K562 (cell line): ENCODE results near the gene TRIM24. TPM values are rescaled to one million over a fixed set of nuclear protein-coding genes. Genes with fewer than 3 reads are reported as not detected.

ENCODE experiments used
- ATAC-seq: fragments of 200-7000 bp; cut with Tn5 transposase; 3 replicates; pipeline ENCODE4 v1.9.1; 2020; ENCODE audit warnings: moderate library complexity
- BruUV-seq: library from RNA; stranded (reverse); fragments of 400-500 nt; replicated peaks from 2 replicates; lab custom pipeline; 2021; lab: Mats Ljungman, UMichigan
- CTCF ChIA-PET: fragments of 300-600 bp; formaldehyde crosslinking; extraction: SDS; loops from one replicate; lab custom pipeline; 2021; ENCODE audit warnings: low intra/inter-chr PET ratio; lab: Yijun Ruan, JAX
- POLR2A ChIA-PET: fragments of 300-600, 350-650 bp; sonication (Branson Sonifier 250); formaldehyde crosslinking; extraction: SDS; loops from one replicate; lab custom pipeline; 2021; ENCODE audit warnings: antibody characterized with exemption, inconsistent platforms; lab: Yijun Ruan, JAX
- DNase-seq, 4 experiments: peaks; one replicate each; pipeline versions ENCODE4 v3.0.0 to v3.0.0-alpha.2; 2011 to 2018; ENCODE audit warnings: low spot score in 3 of 4, mixed read lengths in 3 of 4; ENCODE audit errors: extremely low read depth in 1 of 4
- FAIRE-seq: peaks from 2 replicates; lab custom pipeline; 2011; peaks lifted over from hg19 to GRCh38; lab: Jason Lieb, UNC
- H2AFZ ChIP-seq: 2 replicates; pipeline ENCODE4 v1.6.0; 2011; ENCODE audit warnings: low read depth, low read length, control low read depth, inconsistent platforms
- H3K27ac ChIP-seq: fragments of 200-600 bp; 3 replicates; pipeline ENCODE4 v1.8.0; 2011; ENCODE audit warnings: low read depth, mild to moderate bottlenecking, control low read depth, inconsistent platforms, low read length, moderate library complexity, mixed read lengths; ENCODE audit errors: extremely low read depth
- H3K27me3 ChIP-seq, 2 experiments: fragments of 300-600 bp in 1 of 2; 2 replicates in 1 of 2; 3 replicates in 1 of 2; pipeline versions ENCODE4 v1.6.0 to v1.8.0; 2011; ENCODE audit warnings: inconsistent platforms in 2 of 2, low read length in 2 of 2, mild to moderate bottlenecking in 1 of 2, mixed read lengths in 1 of 2, moderate library complexity in 1 of 2; ENCODE audit not compliant: control insufficient read depth in 2 of 2, insufficient read depth in 2 of 2
- H3K36me3 ChIP-seq: fragments of 300-600 bp; 3 replicates; pipeline ENCODE4 v1.8.0; 2011; ENCODE audit warnings: mild to moderate bottlenecking, low read length, inconsistent platforms; ENCODE audit not compliant: control insufficient read depth, insufficient read depth
- H3K4me1 ChIP-seq, 2 experiments: fragments of 200-600 bp in 1 of 2; replicated peaks in 1 of 2; 2 replicates in 1 of 2; 3 replicates in 1 of 2; pipeline versions ENCODE4 v1.5.1 to v1.8.0; 2011; ENCODE audit warnings: inconsistent platforms in 2 of 2, low read length in 2 of 2, mild to moderate bottlenecking in 1 of 2, mixed read lengths in 1 of 2, moderate library complexity in 1 of 2; ENCODE audit not compliant: control insufficient read depth in 2 of 2, insufficient read depth in 2 of 2
- H3K4me2 ChIP-seq: 2 replicates; pipeline ENCODE4 v1.6.1; 2011; ENCODE audit warnings: low read length, control low read depth, inconsistent platforms, mixed read lengths; ENCODE audit not compliant: insufficient read depth
- H3K4me3 ChIP-seq: fragments of 200-600 bp; sonication (generic), shearing (Covaris generic); 2 replicates; pipeline ENCODE4 v1.5.1; 2016; ENCODE audit warnings: control low read depth, inconsistent platforms
- H3K79me2 ChIP-seq: fragments of 200-600 bp; 3 replicates; pipeline ENCODE4 v1.8.0; 2011; ENCODE audit warnings: low read length, inconsistent platforms; ENCODE audit not compliant: control insufficient read depth, insufficient read depth
- H3K9ac ChIP-seq, 2 experiments: 2 replicates each; pipeline versions ENCODE4 v1.6.0 to v1.6.1; 2011; ENCODE audit warnings: low read depth in 2 of 2, low read length in 2 of 2, control low read depth in 1 of 2, inconsistent platforms in 1 of 2, mild to moderate bottlenecking in 1 of 2, mixed read lengths in 1 of 2; ENCODE audit not compliant: insufficient read depth in 1 of 2
- H3K9me1 ChIP-seq: one replicate; pipeline ENCODE4 v1.6.0; 2011; ENCODE audit warnings: inconsistent platforms, mild to moderate bottlenecking, low read length, moderate library complexity; ENCODE audit not compliant: control insufficient read depth, insufficient read depth
- H3K9me3 ChIP-seq: replicated peaks from 2 replicates; pipeline ENCODE4 v1.5.1; 2011; ENCODE audit warnings: low read depth, low read length, inconsistent platforms; ENCODE audit not compliant: control insufficient read depth, insufficient read depth
- H4K20me1 ChIP-seq: replicated peaks from 2 replicates; pipeline ENCODE4 v1.6.1; 2011; ENCODE audit warnings: low read length, inconsistent platforms, mixed read lengths; ENCODE audit not compliant: control insufficient read depth, insufficient read depth
- CEBPB ChIP-seq: fragments of 450-650 bp; IDR thresholded peaks from 2 replicates; pipeline ENCODE4 v1.6.1; 2016; ENCODE audit warnings: missing genetic modification characterization, missing compliant biosample characterization
- GATAD2B ChIP-seq: fragments of 450-650 bp; IDR thresholded peaks from 2 replicates; pipeline ENCODE4 v1.6.1; 2017; ENCODE audit warnings: mild to moderate bottlenecking, borderline replicate concordance
- HNRNPK ChIP-seq: fragments of 200-400 bp; formaldehyde crosslinking; IDR thresholded peaks from one replicate; pipeline ENCODE4 v1.6.1; 2018; ENCODE audit warnings: mild to moderate bottlenecking, low read depth, low read length; ENCODE audit not compliant: poor library complexity, severe bottlenecking
- NFE2 ChIP-seq: IDR thresholded peaks from 2 replicates; pipeline ENCODE4 v1.6.1; 2014; ENCODE audit warnings: antibody characterized with exemption, low read depth
- OTX1 ChIP-seq: fragments of 450-650 bp; formaldehyde crosslinking; IDR thresholded peaks from 2 replicates; pipeline ENCODE4 v1.4.0; 2022; ENCODE audit warnings: mild to moderate bottlenecking
- POLR3A ChIP-seq: IDR thresholded peaks from 2 replicates; pipeline ENCODE4 v1.6.1; 2011; ENCODE audit warnings: borderline replicate concordance, mild to moderate bottlenecking, moderate library complexity; ENCODE audit not compliant: insufficient read length, insufficient read depth; ENCODE audit errors: extremely low read depth
- RFX1 ChIP-seq: fragments of 450-650 bp; IDR thresholded peaks from 2 replicates; pipeline ENCODE4 v1.6.1; 2016; ENCODE audit warnings: mild to moderate bottlenecking, moderate library complexity
- TBL1XR1 ChIP-seq, 2 experiments: IDR thresholded peaks; 2 replicates each; pipeline ENCODE4 v1.6.1; 2012; ENCODE audit warnings: improper control_type of control experiment in 2 of 2, low read length in 2 of 2, mild to moderate bottlenecking in 1 of 2
- ZNF217 ChIP-seq: sonication (generic); formaldehyde crosslinking; IDR thresholded peaks from 2 replicates; pipeline ENCODE4 v1.8.0; 2022; ENCODE audit warnings: mild to moderate bottlenecking, missing genetic modification reagents
- WGBS: fragments of 100-300 bp; shearing (Covaris generic); methylation state at CpG from one replicate; pipeline ENCODE4 v1.1.6; 2016; ENCODE audit warnings: low coverage, mixed read lengths; ENCODE audit not compliant: insufficient coverage; ENCODE audit errors: missing lambda C conversion rate; 5-methylcytosine and 5-hydroxymethylcytosine counted together
- in situ Hi-C: fragments of 300-500 bp; cut with MboI; formaldehyde crosslinking; loops from 4 replicates; pipeline ENCODE4 v1.15.0; 2018; ENCODE audit warnings: inconsistent platforms, mixed read lengths
- intact Hi-C: fragments of 100-400 bp; cut with micrococcal nuclease; formaldehyde crosslinking; loops from 2 replicates; pipeline ENCODE4 v1.14.2; 2022
- polyA plus RNA-seq, 8 experiments: library from polyadenylated mRNA; depleted of rRNA in 4 of 8; stranded (reverse) in 5 of 8; unstranded in 3 of 8; fragments of >200 nt; fragmentation: Nextera tagmentation in 2 of 8; fragmentation: Illumina TruSeq in 1 of 8; extraction: Ambion mirVana in 2 of 8; extraction: Trizol in 1 of 8; gene quantifications; 2 replicates each; pipeline versions ENCODE4 v1.2.1 to v1.2.3, GENCODE V29; 2011 to 2014; ENCODE audit warnings: inconsistent platforms in 1 of 8, missing spikeins in 1 of 8
- total RNA-seq, 7 experiments: library from RNA; depleted of rRNA in 6 of 7; stranded (reverse); fragments of >200 nt in 6 of 7; fragmentation: Illumina TruSeq in 2 of 7; extraction: Trizol in 2 of 7; gene quantifications; 2 replicates each; pipeline versions ENCODE4 v1.2.1 to v1.2.3, GENCODE V29; 2011 to 2021; ENCODE audit warnings: low replicate concordance in 1 of 7

Gene TRIM24
- total and polyA plus RNA-seq, 9 of the 15 experiments (the other 6 are each of a cell fraction or from before 2014, with no cell fraction given): 13.4 to 74.0 (median 41.7) TPM

GRCh38 chr7:138436388-138436787 is 23.7 kb upstream of the TRIM24 start:
- Histone ChIP-seq H4K20me1 (no peaks in the 10 kb centered on the region), H3K79me2 (no peaks in the 10 kb centered on the region), H3K9me3 (peaks cover 21% of the 10 kb centered on the region), H3K4me2 (no peak overlapping the region), H3K27me3 (no peaks in the 10 kb centered on the region), H3K27ac (no peak overlapping the region), H3K4me3 (no peak overlapping the region), H3K36me3 (no peaks in the 10 kb centered on the region), H2AFZ (no peak overlapping the region), H3K4me1 (peaks cover 0 to 5% of the 10 kb centered on the region in 2 experiments; a peak in 3 of 5 replicates), H3K9ac (no peak overlapping the region), H3K9me1 (no peaks in the 10 kb centered on the region)
- ChIA-PET CTCF (no interaction called here), POLR2A (interaction anchor here (0.6 to 1.4 kb wide), 2 partner anchors 33 to 279 kb away, joined by 4 read pairs; no protein-coding TSS in a partner anchor)
- DNase-seq (no peak), ATAC-seq (no peak), FAIRE-seq (no peak)
- intact Hi-C loops (no loop called here), in situ Hi-C loops (no loop called here)
- no TSS peak for BruUV-seq
- TF ChIP-seq GATAD2B (no peak), TBL1XR1 (IDR thresholded peaks at IDR 0.05; ENCODE audit: low read length in 2 of 2) (no peak), CEBPB (tag) (no peak), NFE2 (no peak), OTX1 (CRISPR knock-in tag) (no peak), HNRNPK (no peak), RFX1 (peak; percentile 91)
- 11% methylated on average over 2 of the region's 2 CpGs for WGBS

- POLR2A ChIA-PET: no interaction called here
- CTCF ChIA-PET: no interaction called here
- ATAC-seq: no peak
- H4K20me1 ChIP-seq: no peaks in the 10 kb centered on the region
- no peaks in the 10 kb centered on the region for H3K9me1 ChIP-seq
- peak overlapping the region; percentile 15; the same call in 1 of the 2 replicates for H2AFZ ChIP-seq
- H3K27me3 ChIP-seq: no peaks in the 10 kb centered on the region
- H3K9me3 ChIP-seq: no peaks in the 10 kb centered on the region; the same call in 1 of the 2 replicates
- H3K4me1 ChIP-seq: peaks cover 0 to 5% of the 10 kb centered on the region in 2 experiments; a peak in 3 of 5 replicates
- H3K36me3 ChIP-seq: no peaks in the 10 kb centered on the region
- in situ Hi-C loops (no loop called here), intact Hi-C loops (no loop called here)
- H3K27ac ChIP-seq: no peak overlapping the region
- no peaks in the 10 kb centered on the region for H3K79me2 ChIP-seq
- no peak for FAIRE-seq
- H3K4me2 ChIP-seq: no peak overlapping the region
- 63% methylated on average over 17 of the region's 17 CpGs for WGBS
- no peak overlapping the region for H3K4me3 ChIP-seq
- no peak overlapping the region for H3K9ac ChIP-seq
- no peak for DNase-seq
- TF ChIP-seq POLR3A: no peak
- no peak for TF ChIP-seq ZNF217 (CRISPR knock-in tag)
- BruUV-seq: no TSS peak
Measured at GRCh38 chr7:138440460-138440859, 19.6 kb upstream of the TRIM24 start.
